ENCODE results near the gene NOG.

The NOG gene

DNA sequence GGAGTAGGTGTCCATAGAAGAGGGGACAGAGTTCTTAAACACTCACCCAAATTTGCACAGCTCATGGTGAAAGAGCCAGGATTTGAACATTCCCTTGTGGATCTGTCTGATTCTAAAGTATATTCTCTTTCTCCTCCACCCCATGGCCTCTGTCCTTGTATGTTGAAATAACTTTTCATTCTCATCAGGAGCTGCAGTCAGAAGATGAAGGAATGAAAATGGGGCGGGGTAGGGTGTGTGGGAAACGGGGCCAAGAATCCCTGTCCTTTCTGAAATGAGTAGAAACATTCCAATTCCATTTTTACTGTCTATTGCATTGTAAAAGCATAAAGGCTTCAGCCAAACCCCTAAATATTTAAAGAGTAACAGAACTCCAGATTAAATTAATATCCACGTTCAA lies 42.8 kb downstream of the NOG start:
- DNase-seq (ENCODE audit: low read depth in 2 of 2): no peak

DNA sequence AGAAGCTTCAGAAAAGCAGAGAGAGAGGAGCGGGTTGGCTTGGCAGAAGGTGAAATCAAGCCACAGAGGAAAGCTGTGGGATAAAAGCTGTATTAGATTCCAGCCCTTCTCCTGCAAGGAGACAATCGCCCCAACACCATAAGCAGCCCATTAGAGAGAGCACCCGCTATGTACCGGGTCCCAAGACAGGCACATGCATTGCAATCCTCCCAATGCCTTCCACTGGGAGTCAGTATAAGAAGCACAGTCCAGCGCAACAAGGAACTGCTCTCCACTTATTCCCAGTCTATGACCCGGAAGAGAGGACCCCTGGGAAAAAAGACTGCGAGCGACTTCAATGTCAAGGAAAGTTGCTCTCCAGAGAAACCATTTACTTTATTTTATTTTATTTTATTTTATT lies 43.8 kb downstream of the NOG start:
- DNase-seq (ENCODE audit: low read depth in 2 of 2): no peak

DNA sequence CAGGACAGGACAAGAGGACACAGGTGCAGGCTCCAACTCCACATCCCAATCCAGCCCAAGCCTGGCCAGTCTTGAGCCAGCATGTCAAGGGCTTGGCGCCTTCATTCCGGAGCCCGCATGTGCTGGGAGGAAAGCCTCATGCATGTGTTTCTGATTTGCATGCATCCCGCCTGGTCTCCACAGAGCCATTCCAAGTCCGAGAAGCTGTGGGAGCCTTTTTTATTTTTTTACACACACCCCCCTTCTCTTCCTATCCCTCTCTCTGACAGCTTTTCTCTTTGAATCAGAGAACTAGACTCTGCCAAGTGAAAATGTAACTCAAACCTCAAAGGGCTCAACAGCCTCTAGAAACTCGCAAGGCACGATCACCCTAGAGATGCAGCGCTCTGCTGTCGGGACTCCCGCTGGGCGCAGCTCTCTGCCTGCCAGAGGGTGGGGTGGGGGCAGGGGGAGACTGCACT lies 45.1 kb downstream of the NOG start:
- DNase-seq (ENCODE audit: low read depth in 2 of 2): no peak

DNA sequence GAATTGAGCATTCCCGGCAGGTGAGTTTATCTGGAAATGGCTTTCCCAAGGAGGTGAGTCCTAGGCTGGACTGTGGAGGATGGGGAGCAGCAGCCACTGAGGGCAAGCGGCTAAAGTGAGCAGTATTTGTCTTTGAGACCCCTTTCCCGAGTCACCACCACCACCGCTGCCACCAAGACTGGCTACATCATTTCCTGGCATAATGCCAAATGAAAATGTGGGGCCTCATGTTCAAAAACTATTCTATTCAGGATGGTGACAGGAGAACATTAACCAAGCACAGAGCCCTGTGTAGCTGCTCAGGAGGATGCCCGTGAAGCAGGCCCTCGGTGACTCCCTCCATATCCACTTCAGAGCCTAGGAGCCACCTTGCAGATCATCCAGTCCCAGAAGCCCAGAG lies 46.0 kb downstream of the NOG start:
- DNase-seq (ENCODE audit: low read depth in 2 of 2): no peak

- no peak for DNase-seq (ENCODE audit: low read depth in 2 of 2)
Measured at GRCh38 chr17:56640116-56640515, 46.6 kb downstream of the NOG start.

DNA sequence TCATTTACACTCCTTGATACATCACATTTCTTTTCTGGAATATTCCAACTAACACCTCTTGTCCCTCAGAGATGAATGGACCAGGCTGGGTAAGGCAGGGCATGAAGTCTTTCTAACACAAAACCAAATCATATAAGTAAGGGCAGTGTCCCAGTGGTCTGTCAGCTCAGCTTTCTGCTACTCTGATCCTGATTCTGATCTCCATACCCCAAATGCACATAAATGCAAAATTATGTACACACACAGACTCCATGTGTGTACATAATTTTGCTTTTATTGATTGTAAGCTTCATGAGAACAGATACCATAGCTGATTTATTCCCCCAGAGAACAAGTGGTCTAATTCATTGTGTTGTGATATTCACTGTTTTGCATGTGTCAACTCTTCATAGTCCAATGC lies 47.9 kb downstream of the NOG start:
- no peak for DNase-seq (ENCODE audit: low read depth in 2 of 2)

GRCh38 chr17:56641894-56642293 lies 48.4 kb downstream of the NOG start:
- DNase-seq (ENCODE audit: low read depth in 2 of 2): no peak

GRCh38 chr17:56642424-56642823 lies 48.9 kb downstream of the NOG start:
- DNase-seq (ENCODE audit: low read depth in 2 of 2): no peak
